MM.1S (cell line): ENCODE measurements around the gene SLC39A6.

Experiments
- DNase-seq: peaks from one replicate; pipeline ENCODE4 v3.0.0-alpha.2; 2015
- H2AFZ ChIP-seq: fragments of 300-600 bp; sonication (generic); 2 replicates; pipeline ENCODE4 v1.6.0; 2016; ENCODE audit warnings: antibody characterized with exemption, low read length
- H3F3A ChIP-seq: fragments of 300-600 bp; sonication (generic); 2 replicates; pipeline ENCODE4 v1.6.1; 2016; ENCODE audit warnings: mild to moderate bottlenecking, antibody characterized with exemption, low read length, moderate library complexity, mixed read lengths; ENCODE audit not compliant: insufficient read depth
- H3K27ac ChIP-seq: fragments of 300-600 bp; sonication (generic); 2 replicates; pipeline ENCODE4 v1.5.1; 2016; ENCODE audit warnings: mild to moderate bottlenecking, low read length
- H3K27me3 ChIP-seq: fragments of 300-600 bp; sonication (generic); replicated peaks from 2 replicates; pipeline ENCODE4 v1.6.0; 2016; ENCODE audit warnings: low read length; ENCODE audit not compliant: insufficient read depth
- H3K36me3 ChIP-seq: fragments of 300-600 bp; sonication (generic); replicated peaks from 2 replicates; pipeline ENCODE4 v1.6.1; 2016; ENCODE audit warnings: mild to moderate bottlenecking, low read length, mixed read lengths; ENCODE audit not compliant: insufficient read depth
- H3K4me1 ChIP-seq: fragments of 300-600 bp; sonication (generic); 2 replicates; pipeline ENCODE4 v1.6.1; 2016; ENCODE audit warnings: low read length, mixed read lengths
- H3K4me2 ChIP-seq: fragments of 300-600 bp; sonication (generic); 2 replicates; pipeline ENCODE4 v1.6.0; 2016; ENCODE audit warnings: low read depth, low read length
- H3K4me3 ChIP-seq: fragments of 300-600 bp; sonication (generic); 2 replicates; pipeline ENCODE4 v1.5.1; 2016; ENCODE audit warnings: low read length, mixed read lengths
- H3K79me2 ChIP-seq: fragments of 300-600 bp; sonication (generic); 2 replicates; pipeline ENCODE4 v1.6.1; 2016; ENCODE audit warnings: mixed run types, low read length, mixed read lengths
- H3K9ac ChIP-seq: fragments of 300-600 bp; sonication (generic); 2 replicates; pipeline ENCODE4 v1.6.1; 2016; ENCODE audit warnings: low read length, mixed read lengths
- H3K9me2 ChIP-seq: fragments of 300-600 bp; sonication (generic); replicated peaks from 2 replicates; pipeline ENCODE4 v1.6.1; 2016; ENCODE audit warnings: mild to moderate bottlenecking, low read length, mixed read lengths; ENCODE audit not compliant: insufficient read depth
- H3K9me3 ChIP-seq: fragments of 300-600 bp; sonication (generic); replicated peaks from 2 replicates; pipeline ENCODE4 v1.6.1; 2016; ENCODE audit warnings: mild to moderate bottlenecking, low read length, mixed read lengths; ENCODE audit not compliant: insufficient read depth
- H4K20me1 ChIP-seq: fragments of 300-600 bp; sonication (generic); 2 replicates; pipeline ENCODE4 v1.6.1; 2016; ENCODE audit warnings: mild to moderate bottlenecking, low read length, moderate library complexity, mixed read lengths; ENCODE audit not compliant: insufficient read depth
- CTCF ChIP-seq: fragments of 300-600 bp; sonication (generic); IDR thresholded peaks from 2 replicates; pipeline ENCODE4 v1.5.1; 2016; ENCODE audit warnings: antibody characterized with exemption, low read length, mixed read lengths
- EZH2 ChIP-seq: fragments of 300-600 bp; sonication (generic); optimal IDR thresholded peaks from 2 replicates; pipeline ENCODE3; 2017; ENCODE audit warnings: low read depth, mild to moderate bottlenecking, antibody characterized with exemption, low read length, mixed read lengths
- EZH2phosphoT487 ChIP-seq: fragments of 300-600 bp; sonication (generic); IDR thresholded peaks from 2 replicates; pipeline ENCODE4 v1.6.1; 2018; ENCODE audit warnings: antibody characterized with exemption, low read length

SLC39A6 gene

GRCh38 chr18:36153771-36154170 lies 24.6 kb upstream of the SLC39A6 start:
- no peak for TF ChIP-seq EZH2
- TF ChIP-seq CTCF: no peak
- TF ChIP-seq EZH2phosphoT487: no peak
- H3K9ac ChIP-seq: no peak overlapping the region
- H3F3A ChIP-seq: peaks cover 17% of the 10 kb centered on the region
- no peaks in the 10 kb centered on the region for H3K9me3 ChIP-seq
- no peak overlapping the region for H3K27ac ChIP-seq
- H3K27me3 ChIP-seq: no peaks in the 10 kb centered on the region
- peaks cover 11% of the 10 kb centered on the region; the same call in 1 of the 2 replicates for H3K36me3 ChIP-seq
- no peak overlapping the region for H3K4me2 ChIP-seq
- no peak overlapping the region for H2AFZ ChIP-seq
- DNase-seq: no peak
- H3K9me2 ChIP-seq: no peaks in the 10 kb centered on the region
- peaks cover 45% of the 10 kb centered on the region for H3K4me1 ChIP-seq
- no peaks in the 10 kb centered on the region for H4K20me1 ChIP-seq
- no peak overlapping the region for H3K4me3 ChIP-seq
- peaks cover 7% of the 10 kb centered on the region for H3K79me2 ChIP-seq

GRCh38 chr18:36153203-36153602 lies 24.1 kb upstream of the SLC39A6 start:
- H2AFZ ChIP-seq: no peak overlapping the region
- H3K79me2 ChIP-seq: peaks cover 7% of the 10 kb centered on the region
- peaks cover 48% of the 10 kb centered on the region for H3K4me1 ChIP-seq
- no peaks in the 10 kb centered on the region for H3K9me3 ChIP-seq
- no peak for DNase-seq
- peaks cover 17% of the 10 kb centered on the region for H3F3A ChIP-seq
- H3K27me3 ChIP-seq: no peaks in the 10 kb centered on the region
- no peaks in the 10 kb centered on the region for H4K20me1 ChIP-seq
- H3K4me2 ChIP-seq: peak overlapping the region; percentile 14; the same call in 1 of the 2 replicates
- peaks cover 11% of the 10 kb centered on the region; the same call in 1 of the 2 replicates for H3K36me3 ChIP-seq
- no peak for TF ChIP-seq CTCF
- TF ChIP-seq EZH2: no peak
- no peak for TF ChIP-seq EZH2phosphoT487
- H3K4me3 ChIP-seq: no peak overlapping the region
- H3K27ac ChIP-seq: peak overlapping the region; percentile 21; the same call in 1 of the 2 replicates
- no peak overlapping the region for H3K9ac ChIP-seq
- no peaks in the 10 kb centered on the region for H3K9me2 ChIP-seq

GRCh38 chr18:36152781-36153180 lies 23.6 kb upstream of the SLC39A6 start:
- Histone ChIP-seq H3F3A (peaks cover 17% of the 10 kb centered on the region), H3K79me2 (peaks cover 7% of the 10 kb centered on the region), H3K27me3 (no peaks in the 10 kb centered on the region), H3K4me2 (peak overlapping the region; percentile 14; the same call in 1 of the 2 replicates), H3K4me3 (no peak overlapping the region), H2AFZ (no peak overlapping the region), H3K36me3 (peaks cover 11% of the 10 kb centered on the region; the same call in 1 of the 2 replicates), H3K4me1 (peaks cover 48% of the 10 kb centered on the region), H3K27ac (peak overlapping the region; percentile 21; the same call in 1 of the 2 replicates), H3K9me2 (no peaks in the 10 kb centered on the region), H3K9me3 (no peaks in the 10 kb centered on the region), H3K9ac (no peak overlapping the region), H4K20me1 (no peaks in the 10 kb centered on the region)
- peak; percentile 33 for DNase-seq
- TF ChIP-seq EZH2: no peak
- TF ChIP-seq CTCF: no peak
- TF ChIP-seq EZH2phosphoT487: no peak
